Neural cell (in vitro differentiated cells): ENCODE results near the gene MOCS1. TPM values are rescaled to one million over a fixed set of nuclear protein-coding genes. Genes with fewer than 3 reads are reported as not detected.

Source experiments
- H2AFZ ChIP-seq: fragments of 200-600, 300-800 bp; sonication (generic), shearing (Covaris generic); 2 replicates; pipeline ENCODE4 v1.6.0; 2014; ENCODE audit warnings: low read depth, mild to moderate bottlenecking, antibody characterized with exemption, low read length, moderate library complexity
- H3F3A ChIP-seq: fragments of 200-600 bp; shearing (Covaris generic); 2 replicates; pipeline ENCODE4 v1.6.1; 2016; ENCODE audit warnings: mild to moderate bottlenecking, moderate library complexity, mixed read lengths, antibody characterized with exemption, low read length; ENCODE audit not compliant: insufficient read depth, poor library complexity, severe bottlenecking
- H3K27ac ChIP-seq: fragments of 200-600, 300-800 bp; sonication (generic), shearing (Covaris generic); 2 replicates; pipeline ENCODE4 v1.5.1; 2014; ENCODE audit warnings: mild to moderate bottlenecking, low read length, moderate library complexity
- H3K27me3 ChIP-seq: fragments of 300-800, 200-600 bp; sonication (generic), shearing (Covaris generic); 2 replicates; pipeline ENCODE4 v1.6.0; 2014; ENCODE audit warnings: mild to moderate bottlenecking, low read depth, low read length, moderate library complexity; ENCODE audit not compliant: insufficient read depth
- H3K36me3 ChIP-seq: fragments of 300-800, 200-600 bp; sonication (generic), shearing (Covaris generic); 2 replicates; pipeline ENCODE4 v1.5.1; 2014; ENCODE audit warnings: mild to moderate bottlenecking, antibody characterized with exemption, low read length, moderate library complexity; ENCODE audit not compliant: insufficient read depth
- H3K4me2 ChIP-seq: fragments of 300-800, 200-600 bp; sonication (generic), shearing (Covaris generic); 2 replicates; pipeline ENCODE4 v1.6.0; 2014; ENCODE audit warnings: mild to moderate bottlenecking, low read length
- H3K4me3 ChIP-seq: fragments of 300-800, 200-600 bp; sonication (generic), shearing (Covaris generic); 2 replicates; pipeline ENCODE4 v1.5.1; 2014; ENCODE audit warnings: mild to moderate bottlenecking, low read length, moderate library complexity
- H3K79me2 ChIP-seq: fragments of 200-600 bp; shearing (Covaris generic); replicated peaks from 2 replicates; pipeline ENCODE4 v1.6.0; 2014; ENCODE audit warnings: mild to moderate bottlenecking, low read length, moderate library complexity; ENCODE audit not compliant: insufficient read depth
- H3K9ac ChIP-seq: fragments of 300-800, 200-600 bp; sonication (generic), shearing (Covaris generic); 2 replicates; pipeline ENCODE4 v1.6.1; 2016; ENCODE audit warnings: mild to moderate bottlenecking, low read length, mixed read lengths
- H3K9me2 ChIP-seq: fragments of 200-600 bp; shearing (Covaris generic); 2 replicates; pipeline ENCODE4 v1.6.1; 2016; ENCODE audit warnings: mild to moderate bottlenecking, low read length, mixed read lengths; ENCODE audit not compliant: insufficient read depth
- H3K9me3 ChIP-seq: fragments of 200-600, 300-800 bp; sonication (generic), shearing (Covaris generic); 2 replicates; pipeline ENCODE4 v1.6.1; 2016; ENCODE audit warnings: mild to moderate bottlenecking, mixed run types, low read length, moderate library complexity, mixed read lengths
- H4K20me1 ChIP-seq: fragments of 200-600 bp; shearing (Covaris generic); 2 replicates; pipeline ENCODE4 v1.6.1; 2016; ENCODE audit warnings: mild to moderate bottlenecking, mixed run types; ENCODE audit not compliant: insufficient read depth
- CTCF ChIP-seq: fragments of 450-650 bp; IDR thresholded peaks from 2 replicates; pipeline ENCODE4 v1.5.1; 2014; ENCODE audit warnings: antibody characterized with exemption, mild to moderate bottlenecking, moderate library complexity; ENCODE audit not compliant: poor library complexity, severe bottlenecking
- EP300 ChIP-seq: fragments of 450-650 bp; conservative IDR thresholded peaks from 2 replicates; pipeline ENCODE4 v1.6.1; 2014; ENCODE audit warnings: antibody characterized with exemption, mild to moderate bottlenecking, moderate library complexity; ENCODE audit not compliant: poor library complexity, severe bottlenecking
- EZH2 ChIP-seq: fragments of 200-600, 300-800 bp; shearing (Covaris generic), sonication (generic); IDR thresholded peaks from 2 replicates; pipeline ENCODE4 v1.6.1; 2014; ENCODE audit warnings: antibody characterized with exemption, low read length, borderline replicate concordance, mild to moderate bottlenecking; ENCODE audit not compliant: insufficient read depth, poor library complexity, severe bottlenecking
- MXI1 ChIP-seq: fragments of 450-650 bp; conservative IDR thresholded peaks from 2 replicates; pipeline ENCODE4 v1.6.1; 2014; ENCODE audit warnings: antibody characterized with exemption, mild to moderate bottlenecking; ENCODE audit not compliant: poor library complexity, severe bottlenecking
- POLR2AphosphoS5 ChIP-seq: IDR thresholded peaks from 2 replicates; pipeline ENCODE4 v1.6.1; 2012
- RAD21 ChIP-seq: fragments of 450-650 bp; conservative IDR thresholded peaks from 2 replicates; pipeline ENCODE4 v1.6.1; 2014; ENCODE audit warnings: antibody characterized with exemption, mild to moderate bottlenecking, moderate library complexity
- REST ChIP-seq: IDR thresholded peaks from 2 replicates; pipeline ENCODE4 v1.6.1; 2012; ENCODE audit warnings: borderline replicate concordance
- SMC3 ChIP-seq: fragments of 450-650 bp; conservative IDR thresholded peaks from 2 replicates; pipeline ENCODE4 v1.6.1; 2014; ENCODE audit warnings: antibody characterized with exemption, mild to moderate bottlenecking, moderate library complexity; ENCODE audit not compliant: poor library complexity
- TAF1 ChIP-seq: IDR thresholded peaks from 2 replicates; pipeline ENCODE4 v1.6.1; 2012; ENCODE audit warnings: low read depth
- polyA plus RNA-seq: library from polyadenylated mRNA; depleted of rRNA; stranded (reverse); fragments of >200 nt; gene quantifications from 2 replicates; pipeline ENCODE4 v1.2.3, GENCODE V29; 2014

Gene MOCS1
- polyA plus RNA-seq, 1 donor from 2014 or later = 4.6 TPM

DNA sequence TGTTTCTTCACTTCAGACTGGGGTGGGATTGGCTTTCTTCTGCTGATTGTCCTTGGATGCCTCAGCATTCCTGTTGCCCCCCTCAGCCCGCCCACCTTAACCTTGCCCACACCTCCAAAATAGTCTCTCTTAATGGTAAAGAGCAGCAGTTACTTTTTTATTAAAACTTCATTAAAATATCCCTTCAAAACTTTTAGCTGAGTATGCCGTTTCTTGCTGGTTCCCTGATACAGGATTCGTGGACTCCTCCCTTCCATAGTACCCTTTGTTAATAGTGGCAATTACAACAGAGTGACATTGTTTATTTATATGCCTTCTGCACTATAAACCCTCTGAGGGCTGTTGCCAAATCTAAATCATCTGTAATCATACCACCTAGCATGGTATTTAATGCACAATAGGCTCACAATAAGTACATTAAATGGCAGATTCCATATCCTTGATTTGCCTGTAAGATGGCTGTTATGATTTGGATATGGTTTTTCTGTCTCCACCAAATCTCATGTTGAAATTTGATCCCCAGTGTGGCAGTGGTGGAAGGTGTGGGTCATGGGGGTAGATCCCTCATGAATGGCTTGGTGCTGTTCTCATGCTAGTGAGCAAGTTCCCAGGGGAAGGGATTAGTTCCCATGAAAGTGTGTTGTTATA is 3.5 kb upstream of the MOCS1 start (continued):
- TF ChIP-seq EZH2 (no peak), POLR2AphosphoS5 (no peak)

GRCh38 chr6:39936857-39937256 is 2.6 kb upstream of the MOCS1 start:
- H4K20me1 ChIP-seq = no peaks in the 10 kb centered on the region
- no peaks in the 10 kb centered on the region for H3K36me3 ChIP-seq
- H2AFZ ChIP-seq = no peak overlapping the region
- H3K27me3 ChIP-seq = no peaks in the 10 kb centered on the region
- H3K9me2 ChIP-seq = no peaks in the 10 kb centered on the region
- H3K79me2 ChIP-seq = no peaks in the 10 kb centered on the region
- TF ChIP-seq POLR2AphosphoS5 = no peak
- TF ChIP-seq RAD21 = no peak
- no peak for TF ChIP-seq SMC3
- no peak overlapping the region for H3K27ac ChIP-seq
- H3K4me2 ChIP-seq = no peak overlapping the region
- H3F3A ChIP-seq = no peaks in the 10 kb centered on the region
- H3K4me3 ChIP-seq = no peak overlapping the region
- no peaks in the 10 kb centered on the region for H3K9me3 ChIP-seq
- no peak overlapping the region for H3K9ac ChIP-seq

- H4K20me1 ChIP-seq = no peaks in the 10 kb centered on the region
- H2AFZ ChIP-seq = no peak overlapping the region
- H3K36me3 ChIP-seq = no peaks in the 10 kb centered on the region
- no peaks in the 10 kb centered on the region for H3F3A ChIP-seq
- no peaks in the 10 kb centered on the region for H3K9me3 ChIP-seq
- no peaks in the 10 kb centered on the region for H3K27me3 ChIP-seq
- no peak overlapping the region for H3K9ac ChIP-seq
- TF ChIP-seq POLR2AphosphoS5 (no peak), MXI1 (no peak), SMC3 (no peak), EP300 (no peak), CTCF (no peak), REST (no peak), RAD21 (no peak), EZH2 (no peak), TAF1 (no peak)
- H3K4me2 ChIP-seq = no peak overlapping the region
- H3K4me3 ChIP-seq = peak overlapping the region; percentile 96
- H3K27ac ChIP-seq = no peak overlapping the region
- no peaks in the 10 kb centered on the region for H3K79me2 ChIP-seq
- no peaks in the 10 kb centered on the region for H3K9me2 ChIP-seq
Measured at GRCh38 chr6:39935241-39935640, 979 bp upstream of the MOCS1 start.
